H9 (cell line): ENCODE results near the gene ADAM8. TPM values are rescaled to one million over a fixed set of nuclear protein-coding genes. Genes with fewer than 3 reads are reported as not detected.

Experiments
- DNase-seq: peaks from one replicate; pipeline ENCODE4 v3.0.0-alpha.2; 2017
- H2AFZ ChIP-seq: one replicate; pipeline ENCODE4 v1.6.1; 2013; ENCODE audit warnings: mild to moderate bottlenecking, low read length, control low read depth, moderate library complexity
- H2AK5ac ChIP-seq: 2 replicates; pipeline ENCODE4 v1.6.1; 2013; ENCODE audit warnings: low read length, control low read depth, mixed read lengths; ENCODE audit not compliant: insufficient read length
- H2BK120ac ChIP-seq: one replicate; pipeline ENCODE4 v1.6.1; 2013; ENCODE audit warnings: low read depth, mild to moderate bottlenecking, low read length, control low read depth, inconsistent platforms; ENCODE audit not compliant: poor library complexity, severe bottlenecking
- H2BK12ac ChIP-seq: 2 replicates; pipeline ENCODE4 v1.6.1; 2013; ENCODE audit warnings: low read length, control low read depth, mixed read lengths, low read depth; ENCODE audit not compliant: insufficient read length
- H2BK15ac ChIP-seq: 2 replicates; pipeline ENCODE4 v1.6.1; 2013; ENCODE audit warnings: low read depth, low read length, control low read depth
- H2BK20ac ChIP-seq: one replicate; pipeline ENCODE4 v1.6.1; 2013; ENCODE audit warnings: low read depth, mild to moderate bottlenecking, low read length, control low read depth, inconsistent platforms; ENCODE audit not compliant: poor library complexity, severe bottlenecking
- H2BK5ac ChIP-seq: 2 replicates; pipeline ENCODE4 v1.6.1; 2013; ENCODE audit warnings: low read length, control low read depth, mixed read lengths; ENCODE audit not compliant: insufficient read length
- H3K14ac ChIP-seq: 2 replicates; pipeline ENCODE4 v1.6.1; 2013; ENCODE audit warnings: low read length, control low read depth; ENCODE audit not compliant: insufficient read depth
- H3K18ac ChIP-seq: 2 replicates; pipeline ENCODE4 v1.6.1; 2013; ENCODE audit warnings: low read depth, mild to moderate bottlenecking, mixed read lengths, low read length, control low read depth; ENCODE audit not compliant: insufficient read length
- H3K23ac ChIP-seq: 2 replicates; pipeline ENCODE4 v1.6.1; 2013; ENCODE audit warnings: low read length, control low read depth, mixed read lengths, low read depth; ENCODE audit not compliant: insufficient read length
- H3K23me2 ChIP-seq: 2 replicates; pipeline ENCODE4 v1.6.1; 2013; ENCODE audit warnings: low read depth, mild to moderate bottlenecking, mixed read lengths, low read length, control low read depth; ENCODE audit not compliant: insufficient read length, poor library complexity, severe bottlenecking
- H3K27ac ChIP-seq: 2 replicates; pipeline ENCODE4 v1.5.1; 2013; ENCODE audit warnings: low read length, control low read depth, mixed read lengths, low read depth; ENCODE audit not compliant: insufficient read length
- H3K27me3 ChIP-seq: 2 replicates; pipeline ENCODE4 v1.6.1; 2013; ENCODE audit warnings: low read length, control low read depth, inconsistent platforms; ENCODE audit not compliant: insufficient read depth
- H3K4ac ChIP-seq: 2 replicates; pipeline ENCODE4 v1.6.1; 2013; ENCODE audit warnings: low read depth, mild to moderate bottlenecking, control low read depth, inconsistent platforms, low read length, moderate library complexity
- H3K4me1 ChIP-seq: 2 replicates; pipeline ENCODE4 v1.6.1; 2013; ENCODE audit warnings: low read length, control low read depth, inconsistent platforms; ENCODE audit not compliant: insufficient read depth
- H3K4me2 ChIP-seq: 2 replicates; pipeline ENCODE4 v1.6.1; 2013; ENCODE audit warnings: low read length, control low read depth, mixed read lengths; ENCODE audit not compliant: insufficient read length, insufficient read depth
- H3K56ac ChIP-seq: 2 replicates; pipeline ENCODE4 v1.6.1; 2013; ENCODE audit warnings: low read depth, mild to moderate bottlenecking, mixed read lengths, low read length, control low read depth; ENCODE audit not compliant: insufficient read length
- H3K79me1 ChIP-seq: 2 replicates; pipeline ENCODE4 v1.6.1; 2013; ENCODE audit warnings: low read depth, mild to moderate bottlenecking, moderate library complexity, low read length, control low read depth, inconsistent platforms; ENCODE audit not compliant: insufficient read depth, poor library complexity, severe bottlenecking
- H3K79me2 ChIP-seq: 2 replicates; pipeline ENCODE4 v1.6.1; 2013; ENCODE audit warnings: low read length, control low read depth, inconsistent platforms; ENCODE audit not compliant: insufficient read depth
- H3K9ac ChIP-seq: 2 replicates; pipeline ENCODE4 v1.6.1; 2013; ENCODE audit warnings: low read length, control low read depth, mixed read lengths; ENCODE audit not compliant: insufficient read length; ENCODE audit errors: extremely low read depth
- H3K9me3 ChIP-seq: one replicate; pipeline ENCODE4 v1.6.1; 2013; ENCODE audit warnings: low read depth, low read length, inconsistent platforms; ENCODE audit not compliant: control insufficient read depth
- H3T11ph ChIP-seq: one replicate; pipeline ENCODE4 v1.6.1; 2013; ENCODE audit warnings: mild to moderate bottlenecking, low read length, control low read depth, inconsistent platforms
- H4K20me1 ChIP-seq: one replicate; pipeline ENCODE4 v1.6.1; 2013; ENCODE audit not compliant: control insufficient read depth, insufficient read length, insufficient read depth
- H4K5ac ChIP-seq: 2 replicates; pipeline ENCODE4 v1.6.1; 2013; ENCODE audit warnings: low read depth, mild to moderate bottlenecking, mixed read lengths, low read length, control low read depth; ENCODE audit not compliant: insufficient read length
- H4K8ac ChIP-seq: replicated peaks from 2 replicates; pipeline ENCODE4 v1.6.1; 2013; ENCODE audit warnings: low read length, control low read depth, mixed read lengths, low read depth; ENCODE audit not compliant: insufficient read length
- H4K91ac ChIP-seq: 2 replicates; pipeline ENCODE4 v1.6.1; 2013; ENCODE audit warnings: low read depth, mild to moderate bottlenecking, moderate library complexity, mixed read lengths, low read length, control low read depth; ENCODE audit not compliant: insufficient read length
- H3K27ac Mint-ChIP-seq, 3 experiments: 2 replicates in 2 of 3; 3 replicates in 1 of 3; pipeline ENCODE4 v1.8.0; 2020 to 2021; ENCODE audit warnings: mixed read lengths in 3 of 3, mild to moderate bottlenecking in 1 of 3, moderate library complexity in 1 of 3
- H3K27me3 Mint-ChIP-seq: 2 replicates; pipeline ENCODE4 v1.8.0; 2021; ENCODE audit warnings: low read depth, mild to moderate bottlenecking, moderate library complexity, mixed read lengths
- H3K36me3 Mint-ChIP-seq, 3 experiments: 2 replicates in 2 of 3; 3 replicates in 1 of 3; pipeline ENCODE4 v1.8.0; 2020 to 2021; ENCODE audit warnings: low read depth in 3 of 3, mixed read lengths in 3 of 3; ENCODE audit not compliant: insufficient read depth in 1 of 3
- H3K4me1 Mint-ChIP-seq, 2 experiments: 2 replicates each; pipeline ENCODE4 v1.8.0; 2020; ENCODE audit warnings: mixed read lengths in 2 of 2
- H3K4me3 Mint-ChIP-seq, 2 experiments: 2 replicates in 1 of 2; 3 replicates in 1 of 2; pipeline ENCODE4 v1.8.0; 2020 to 2021; ENCODE audit warnings: mild to moderate bottlenecking in 2 of 2, mixed read lengths in 2 of 2, moderate library complexity in 1 of 2
- H3K9me3 Mint-ChIP-seq, 2 experiments: 2 replicates in 1 of 2; 3 replicates in 1 of 2; pipeline ENCODE4 v1.8.0; 2020; ENCODE audit warnings: mild to moderate bottlenecking in 2 of 2, mixed read lengths in 2 of 2, moderate library complexity in 1 of 2
- WGBS: extraction: QIAGEN DNeasy Blood & Tissue Kit; methylation state at CpG from one replicate; pipeline ENCODE4 v1.1.7; 2013; ENCODE audit warnings: missing lambda C conversion rate, low lambda C conversion rate, mixed read lengths; ENCODE audit not compliant: insufficient read length; ENCODE audit errors: extremely low coverage; 5-methylcytosine and 5-hydroxymethylcytosine counted together
- total RNA-seq: library from RNA; stranded (reverse); gene quantifications from 2 replicates; pipeline ENCODE4 v1.2.1, GENCODE V29; 2021
- TF ChIP-seq, protein P1 (sequence below): fragments of 200-600 bp; sonication (generic); conservative IDR thresholded peaks from 3 replicates; pipeline ENCODE4 v1.8.0; 2021; ENCODE audit warnings: antibody characterized with exemption, mild to moderate bottlenecking

ADAM8 gene
- total RNA-seq, 1 experiment from 2014 or later, result 5.4 TPM

DNA sequence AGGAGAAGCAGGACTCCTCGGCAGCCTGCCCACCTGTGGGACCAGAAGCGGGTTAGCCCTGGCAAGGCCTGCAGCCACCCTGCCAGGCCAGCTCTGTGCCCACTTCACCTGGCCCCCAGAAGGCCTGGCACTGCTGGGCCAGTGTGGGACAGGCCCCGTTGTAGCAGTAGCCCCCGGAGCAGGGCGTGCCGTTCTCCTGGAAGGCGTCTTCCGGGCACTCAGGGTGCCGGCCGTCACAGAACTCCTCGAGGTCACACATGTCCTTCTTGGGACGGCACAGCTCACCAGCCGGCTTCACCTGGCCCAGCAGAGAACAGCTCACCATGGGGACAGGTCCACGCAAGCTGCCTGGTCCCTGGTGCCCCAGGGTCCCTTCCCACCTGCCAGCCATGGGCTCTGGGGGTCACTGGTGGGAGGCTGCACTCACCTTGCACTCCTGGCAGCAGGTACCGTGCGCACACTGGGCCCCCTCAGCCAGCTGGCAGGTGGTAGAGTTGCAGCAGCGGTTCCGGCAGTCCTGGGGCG lies 5.8 kb downstream of the ADAM8 start:
- Mint-ChIP-seq H3K36me3 (no peaks in the 10 kb centered on the region), H3K27ac (no peak overlapping the region), H3K9me3 (no peaks in the 10 kb centered on the region), H3K4me1 (peaks cover 0 to 2% of the 10 kb centered on the region in 2 experiments; a peak in 3 of 4 replicates), H3K27me3 (peaks cover 5% of the 10 kb centered on the region), H3K4me3 (no peak overlapping the region)
- H3K23me2 ChIP-seq, result no peaks in the 10 kb centered on the region
- H2BK120ac ChIP-seq, result no peak overlapping the region
- H3K9me3 ChIP-seq, result no peaks in the 10 kb centered on the region
- no peak overlapping the region for H2AK5ac ChIP-seq
- H2BK20ac ChIP-seq, result no peak overlapping the region
- no peak overlapping the region for H2BK5ac ChIP-seq
- no peak overlapping the region for H2BK12ac ChIP-seq
- H4K8ac ChIP-seq, result no peak overlapping the region
- H2BK15ac ChIP-seq, result no peak overlapping the region
- no peak overlapping the region for H3K4me2 ChIP-seq
- no peaks in the 10 kb centered on the region for H3K27me3 ChIP-seq
- H3K79me1 ChIP-seq, result no peaks in the 10 kb centered on the region
- no peak overlapping the region for H3K4ac ChIP-seq
- no peak overlapping the region for H3T11ph ChIP-seq
- TF ChIP-seq, protein P1, sequence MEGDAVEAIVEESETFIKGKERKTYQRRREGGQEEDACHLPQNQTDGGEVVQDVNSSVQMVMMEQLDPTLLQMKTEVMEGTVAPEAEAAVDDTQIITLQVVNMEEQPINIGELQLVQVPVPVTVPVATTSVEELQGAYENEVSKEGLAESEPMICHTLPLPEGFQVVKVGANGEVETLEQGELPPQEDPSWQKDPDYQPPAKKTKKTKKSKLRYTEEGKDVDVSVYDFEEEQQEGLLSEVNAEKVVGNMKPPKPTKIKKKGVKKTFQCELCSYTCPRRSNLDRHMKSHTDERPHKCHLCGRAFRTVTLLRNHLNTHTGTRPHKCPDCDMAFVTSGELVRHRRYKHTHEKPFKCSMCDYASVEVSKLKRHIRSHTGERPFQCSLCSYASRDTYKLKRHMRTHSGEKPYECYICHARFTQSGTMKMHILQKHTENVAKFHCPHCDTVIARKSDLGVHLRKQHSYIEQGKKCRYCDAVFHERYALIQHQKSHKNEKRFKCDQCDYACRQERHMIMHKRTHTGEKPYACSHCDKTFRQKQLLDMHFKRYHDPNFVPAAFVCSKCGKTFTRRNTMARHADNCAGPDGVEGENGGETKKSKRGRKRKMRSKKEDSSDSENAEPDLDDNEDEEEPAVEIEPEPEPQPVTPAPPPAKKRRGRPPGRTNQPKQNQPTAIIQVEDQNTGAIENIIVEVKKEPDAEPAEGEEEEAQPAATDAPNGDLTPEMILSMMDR, result no peak
- H3K14ac ChIP-seq, result no peak overlapping the region; the same call in 1 of the 2 replicates
- H3K23ac ChIP-seq, result no peak overlapping the region
- H3K9ac ChIP-seq, result no peak overlapping the region
- DNase-seq, result no peak
- H4K20me1 ChIP-seq, result no peaks in the 10 kb centered on the region
- H3K56ac ChIP-seq, result no peak overlapping the region
- H3K18ac ChIP-seq, result no peak overlapping the region
- WGBS, result no CpG with 5 or more reads among the region's 19 CpGs
- H3K27ac ChIP-seq, result no peak overlapping the region
- H4K91ac ChIP-seq, result no peak overlapping the region
- H3K4me1 ChIP-seq, result no peaks in the 10 kb centered on the region
- no peak overlapping the region for H4K5ac ChIP-seq
- H2AFZ ChIP-seq, result no peak overlapping the region
- H3K79me2 ChIP-seq, result no peaks in the 10 kb centered on the region
